NCI-H187 (cell line): ENCODE results near the gene RPP25L.

Experiments used
- DNase-seq, 2 experiments: peaks; one replicate each; lab custom pipeline; 2025; lab: John Stamatoyannopoulos, UW

Gene RPP25L

GRCh38 chr9:34568774-34569173 is 43.1 kb downstream of the RPP25L start:
- DNase-seq: no peak

GRCh38 chr9:34568133-34568532 is 43.8 kb downstream of the RPP25L start:
- DNase-seq: no peak

DNA sequence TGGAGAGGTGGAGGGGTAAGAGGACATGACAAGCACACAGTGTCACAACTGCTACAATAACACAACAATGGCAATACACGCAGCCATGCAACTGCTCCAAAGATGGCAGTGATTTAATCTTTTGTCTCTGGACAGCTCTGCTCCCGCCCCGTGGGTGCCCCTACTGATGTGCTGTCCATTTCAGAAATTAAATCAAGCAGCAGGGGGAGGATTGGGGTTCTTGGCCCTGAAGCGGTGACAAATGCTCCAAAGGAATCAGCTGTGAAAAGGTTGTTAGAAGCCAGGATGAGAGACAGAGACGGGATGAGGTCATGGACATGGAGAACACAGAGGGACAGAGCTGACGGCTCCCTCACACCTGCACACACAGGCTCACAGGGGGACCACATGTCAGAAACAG is 44.9 kb downstream of the RPP25L start:
- no peak for DNase-seq

- no peak for DNase-seq
These were observed 45.6 kb downstream of the RPP25L start for GRCh38 chr9:34566322-34566721.

DNA sequence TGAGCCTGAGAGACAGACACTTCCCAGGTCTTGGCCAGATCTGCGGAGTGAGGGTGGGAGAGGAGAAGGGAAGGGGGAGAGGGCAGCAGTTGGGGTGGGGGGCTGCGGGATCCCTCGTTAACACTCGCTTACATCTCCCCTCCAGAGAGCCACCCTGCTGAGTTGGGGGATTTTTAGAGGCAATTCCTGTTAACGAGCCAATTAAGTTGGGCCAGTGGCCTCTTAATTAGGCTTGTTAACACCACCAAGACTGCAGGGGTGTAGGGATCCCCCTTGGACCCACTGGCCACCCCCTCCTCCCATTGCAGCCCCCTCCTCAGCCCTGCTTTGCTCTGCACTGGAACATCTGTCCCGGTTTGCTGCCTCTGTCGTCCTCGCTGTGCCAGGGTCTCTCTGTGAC is 46.0 kb downstream of the RPP25L start:
- no peak for DNase-seq

GRCh38 chr9:34564617-34565016 is 47.3 kb downstream of the RPP25L start:
- no peak for DNase-seq

DNA sequence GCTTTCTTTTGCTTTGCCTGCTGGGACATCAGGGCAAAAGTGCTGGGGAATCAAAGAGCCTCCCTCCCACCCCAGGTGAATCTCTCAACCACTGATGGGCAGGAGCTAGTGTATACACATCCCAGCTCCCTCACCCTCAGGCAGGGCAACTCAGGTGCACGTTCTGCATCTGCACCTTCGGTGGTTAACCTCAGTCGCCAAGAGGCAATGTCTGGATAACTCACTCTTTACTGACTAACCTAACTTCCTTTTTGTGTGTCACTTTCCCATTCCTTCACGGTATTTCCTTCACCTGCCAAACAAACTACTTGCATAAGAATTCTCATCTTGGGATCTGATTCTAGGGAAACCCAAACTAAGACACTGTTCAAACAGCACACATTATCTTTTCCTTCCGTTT is 48.6 kb downstream of the RPP25L start:
- DNase-seq: no peak

GRCh38 chr9:34562135-34562745 is 49.7 kb downstream of the RPP25L start:
- no peak for DNase-seq

DNA sequence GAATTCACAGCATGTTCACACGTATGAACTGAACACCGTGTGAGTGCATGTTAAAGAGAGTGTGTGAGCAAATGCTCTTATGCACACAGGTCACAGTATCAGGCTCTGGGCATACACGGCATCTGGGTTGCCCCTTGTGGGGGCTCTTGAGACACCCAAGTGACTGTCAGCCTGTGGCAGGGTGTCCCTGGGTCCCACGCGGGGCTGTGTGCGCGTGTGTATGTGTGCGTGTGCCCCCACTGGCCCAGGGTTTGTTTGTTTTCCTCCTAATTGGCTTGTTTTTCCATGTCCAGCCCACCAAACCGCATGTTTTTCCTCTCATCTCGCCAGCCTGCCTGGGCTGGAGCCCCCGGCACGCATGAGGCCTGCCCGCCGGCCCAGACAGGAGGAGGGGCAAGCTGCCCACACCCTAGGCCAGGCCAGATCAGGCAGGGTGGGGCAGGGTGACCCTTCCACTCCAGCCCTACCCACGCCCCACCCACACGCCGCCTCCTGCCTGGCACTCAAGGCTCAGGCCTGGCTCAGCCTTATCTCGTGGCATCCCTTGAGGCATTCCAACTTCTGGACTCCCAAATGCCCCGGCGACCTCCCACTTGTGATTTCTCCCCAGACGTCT is 51.2 kb downstream of the RPP25L start:
- DNase-seq: no peak
